OCI-M2 (cell line): Measurements from ENCODE around the gene LYSMD3.
A peak's percentile ranks its signal among the peaks of the same experiment; 100 is the strongest.

Experiments used
- DNase-seq: peaks from one replicate; lab custom pipeline; 2025; ENCODE audit not compliant: unreplicated experiment; lab: John Stamatoyannopoulos, UW

The LYSMD3 gene

GRCh38 chr5:90483206-90483605 lies 46.2 kb downstream of the LYSMD3 start:
- DNase-seq: no peak

- DNase-seq: no peak
Observed at GRCh38 chr5:90480699-90481098, 48.7 kb downstream of the LYSMD3 start.

- DNase-seq: no peak
Observed at GRCh38 chr5:90479611-90480385, 49.6 kb downstream of the LYSMD3 start.

GRCh38 chr5:90477621-90478215 lies 51.7 kb downstream of the LYSMD3 start:
- DNase-seq: no peak

GRCh38 chr5:90477073-90477472 lies 52.3 kb downstream of the LYSMD3 start:
- no peak for DNase-seq

- no peak for DNase-seq
Observed at GRCh38 chr5:90476391-90476790, 53.0 kb downstream of the LYSMD3 start.

- DNase-seq: no peak
Observed at GRCh38 chr5:90475436-90475980, 53.9 kb downstream of the LYSMD3 start.

GRCh38 chr5:90474235-90475107 lies 54.9 kb downstream of the LYSMD3 start, which contains the start of the genes MBLAC2 and POLR3G:
TSS of gene MBLAC2 (minus strand) at chr5:90474771. CDS start at chr5:90474292, 479 bp downstream.
TSS of gene POLR3G (plus strand) at chr5:90474864. CDS start at chr5:90485568, 10,704 bp downstream.
- DNase-seq: peak; percentile 41

GRCh38 chr5:90473396-90474234 lies 55.8 kb downstream of the LYSMD3 start:
- DNase-seq: peak; percentile 41

GRCh38 chr5:90472783-90473395 lies 56.5 kb downstream of the LYSMD3 start:
- no peak for DNase-seq
